ENCODE results near the gene GALNT5. TPM values are rescaled to one million over a fixed set of nuclear protein-coding genes. Genes with fewer than 3 reads are reported as not detected.

GALNT5 gene
- total RNA-seq, 1 experiment from 2014 or later, result 6.8 TPM

GRCh38 chr2:157345647-157346389, 88.3 kb downstream of the GALNT5 start:
- H3K4me3 Mint-ChIP-seq (ENCODE audit: unreplicated experiment), result no peak overlapping the region
- Histone ChIP-seq H3K9me3 (peaks cover 4% of the 10 kb centered on the region; the same call in 1 of the 2 replicates), H3K27me3 (replicated peaks; ENCODE audit: control insufficient read depth, insufficient read depth, low read length) (no peaks in the 10 kb centered on the region), H3K4me3 (ENCODE audit: low read depth, low read length) (no peak overlapping the region), H3K4me1 (no peaks in the 10 kb centered on the region), H3K36me3 (ENCODE audit: control insufficient read depth, insufficient read depth, low read length) (no peaks in the 10 kb centered on the region)
- H3K4me1 Mint-ChIP-seq (ENCODE audit: low read depth, unreplicated experiment), result no peaks in the 10 kb centered on the region
- TF ChIP-seq CTCF (IDR thresholded peaks at IDR 0.05; ENCODE audit: insufficient read depth in 1 of 2, low read depth in 1 of 2, low read length in 1 of 2, severe bottlenecking in 1 of 2, unreplicated experiment in 1 of 2), result no peak
- H3K9me3 Mint-ChIP-seq (ENCODE audit: unreplicated experiment), result peaks cover 46% of the 10 kb centered on the region
- no peaks in the 10 kb centered on the region for H3K36me3 Mint-ChIP-seq (ENCODE audit: insufficient read depth, unreplicated experiment)
- H3K27ac Mint-ChIP-seq (ENCODE audit: unreplicated experiment), result no peak overlapping the region
- ChIA-PET CTCF (no interaction called here), POLR2A (no interaction called here)
- no peak for DNase-seq
- H3K27me3 Mint-ChIP-seq (ENCODE audit: insufficient read depth, unreplicated experiment), result no peaks in the 10 kb centered on the region
- no TSS peak for BruUV-seq (replicated peaks)
- intact Hi-C loops (cut with micrococcal nuclease; ENCODE audit: unreplicated experiment), result no loop called here

GRCh38 chr2:157348291-157348921, 90.9 kb downstream of the GALNT5 start:
- no peak overlapping the region for H3K27ac Mint-ChIP-seq (ENCODE audit: unreplicated experiment)
- no peak for DNase-seq
- BruUV-seq (replicated peaks), result no TSS peak
- no peak for TF ChIP-seq CTCF (IDR thresholded peaks at IDR 0.05; ENCODE audit: insufficient read depth in 1 of 2, low read depth in 1 of 2, low read length in 1 of 2, severe bottlenecking in 1 of 2, unreplicated experiment in 1 of 2)
- peaks cover 24% of the 10 kb centered on the region for H3K9me3 Mint-ChIP-seq (ENCODE audit: unreplicated experiment)
- no peaks in the 10 kb centered on the region for H3K4me1 ChIP-seq
- H3K36me3 ChIP-seq (ENCODE audit: control insufficient read depth, insufficient read depth, low read length), result no peaks in the 10 kb centered on the region
- H3K27me3 Mint-ChIP-seq (ENCODE audit: insufficient read depth, unreplicated experiment), result no peaks in the 10 kb centered on the region
- no peaks in the 10 kb centered on the region for H3K27me3 ChIP-seq (replicated peaks; ENCODE audit: control insufficient read depth, insufficient read depth, low read length)
- H3K4me1 Mint-ChIP-seq (ENCODE audit: low read depth, unreplicated experiment), result no peaks in the 10 kb centered on the region
- no peak overlapping the region for H3K4me3 ChIP-seq (ENCODE audit: low read depth, low read length)
- no peaks in the 10 kb centered on the region for H3K36me3 Mint-ChIP-seq (ENCODE audit: insufficient read depth, unreplicated experiment)
- ChIA-PET POLR2A (no interaction called here), CTCF (no interaction called here)
- intact Hi-C loops (cut with micrococcal nuclease; ENCODE audit: unreplicated experiment), result no loop called here
- H3K4me3 Mint-ChIP-seq (ENCODE audit: unreplicated experiment), result no peak overlapping the region
- H3K9me3 ChIP-seq, result peaks cover 4% of the 10 kb centered on the region; the same call in 1 of the 2 replicates

- Mint-ChIP-seq H3K27ac (ENCODE audit: unreplicated experiment) (no peak overlapping the region), H3K36me3 (ENCODE audit: insufficient read depth, unreplicated experiment) (no peaks in the 10 kb centered on the region), H3K9me3 (ENCODE audit: unreplicated experiment) (peaks cover 8% of the 10 kb centered on the region)
Observed at GRCh38 chr2:157349949-157350515, 92.5 kb downstream of the GALNT5 start.

More at GRCh38 chr2:157349949-157350515, 92.5 kb downstream of the GALNT5 start:
- Histone ChIP-seq H3K4me3 (ENCODE audit: low read depth, low read length) (no peak overlapping the region), H3K4me1 (peaks cover under 1% of the 10 kb centered on the region; the same call in 1 of the 2 replicates), H3K27me3 (replicated peaks; ENCODE audit: control insufficient read depth, insufficient read depth, low read length) (no peaks in the 10 kb centered on the region), H3K9me3 (no peaks in the 10 kb centered on the region; the same call in 1 of the 2 replicates), H3K36me3 (ENCODE audit: control insufficient read depth, insufficient read depth, low read length) (no peaks in the 10 kb centered on the region)
- CTCF ChIA-PET, result no interaction called here
- POLR2A ChIA-PET, result no interaction called here
- BruUV-seq (replicated peaks), result no TSS peak
- intact Hi-C loops (cut with micrococcal nuclease; ENCODE audit: unreplicated experiment), result no loop called here
- Mint-ChIP-seq H3K4me1 (ENCODE audit: low read depth, unreplicated experiment) (no peaks in the 10 kb centered on the region), H3K27me3 (ENCODE audit: insufficient read depth, unreplicated experiment) (no peaks in the 10 kb centered on the region), H3K4me3 (ENCODE audit: unreplicated experiment) (no peak overlapping the region)
- DNase-seq, result no peak
- TF ChIP-seq CTCF (IDR thresholded peaks at IDR 0.05; ENCODE audit: insufficient read depth in 1 of 2, low read depth in 1 of 2, low read length in 1 of 2, severe bottlenecking in 1 of 2, unreplicated experiment in 1 of 2), result no peak

Measured in Caco-2 (cell line).